GM10266 (cell line): Measurements from ENCODE around the gene OPCML.

Experiments used
- DNase-seq: peaks from one replicate; pipeline ENCODE4 v3.0.0; 2012; ENCODE audit errors: extremely low spot score
- TF ChIP-seq, protein P1 (sequence below): IDR thresholded peaks from 2 replicates; pipeline ENCODE4 v1.5.1; 2012; ENCODE audit warnings: mild to moderate bottlenecking, low read depth; ENCODE audit not compliant: control insufficient read depth, insufficient read depth; ENCODE audit errors: missing control alignments

The OPCML gene

DNA sequence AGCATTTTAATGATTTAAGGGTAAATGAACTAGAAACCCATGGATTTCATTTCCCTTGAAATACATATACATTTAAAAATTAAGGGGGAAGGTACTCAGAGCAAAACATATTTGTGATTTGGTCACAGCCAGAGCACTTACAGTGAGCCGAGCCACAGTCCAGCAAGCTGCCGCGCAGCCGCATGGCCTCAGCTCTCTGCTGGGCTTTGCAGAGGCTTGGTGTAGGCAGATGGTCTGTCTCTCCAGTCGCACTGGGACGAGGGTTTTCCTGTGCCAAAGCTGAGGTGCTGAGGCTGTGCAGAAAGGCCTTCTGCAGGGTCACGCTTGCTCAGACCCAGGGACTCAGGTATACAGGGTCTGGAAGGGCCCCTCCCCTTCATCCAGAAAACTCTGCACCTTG is 367.3 kb downstream of the OPCML start:
- TF ChIP-seq, protein P1, sequence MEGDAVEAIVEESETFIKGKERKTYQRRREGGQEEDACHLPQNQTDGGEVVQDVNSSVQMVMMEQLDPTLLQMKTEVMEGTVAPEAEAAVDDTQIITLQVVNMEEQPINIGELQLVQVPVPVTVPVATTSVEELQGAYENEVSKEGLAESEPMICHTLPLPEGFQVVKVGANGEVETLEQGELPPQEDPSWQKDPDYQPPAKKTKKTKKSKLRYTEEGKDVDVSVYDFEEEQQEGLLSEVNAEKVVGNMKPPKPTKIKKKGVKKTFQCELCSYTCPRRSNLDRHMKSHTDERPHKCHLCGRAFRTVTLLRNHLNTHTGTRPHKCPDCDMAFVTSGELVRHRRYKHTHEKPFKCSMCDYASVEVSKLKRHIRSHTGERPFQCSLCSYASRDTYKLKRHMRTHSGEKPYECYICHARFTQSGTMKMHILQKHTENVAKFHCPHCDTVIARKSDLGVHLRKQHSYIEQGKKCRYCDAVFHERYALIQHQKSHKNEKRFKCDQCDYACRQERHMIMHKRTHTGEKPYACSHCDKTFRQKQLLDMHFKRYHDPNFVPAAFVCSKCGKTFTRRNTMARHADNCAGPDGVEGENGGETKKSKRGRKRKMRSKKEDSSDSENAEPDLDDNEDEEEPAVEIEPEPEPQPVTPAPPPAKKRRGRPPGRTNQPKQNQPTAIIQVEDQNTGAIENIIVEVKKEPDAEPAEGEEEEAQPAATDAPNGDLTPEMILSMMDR, result no peak
- no peak for DNase-seq

GRCh38 chr11:133163463-133164419 is 368.6 kb downstream of the OPCML start:
- TF ChIP-seq, protein P1, result peak; percentile 63

DNA sequence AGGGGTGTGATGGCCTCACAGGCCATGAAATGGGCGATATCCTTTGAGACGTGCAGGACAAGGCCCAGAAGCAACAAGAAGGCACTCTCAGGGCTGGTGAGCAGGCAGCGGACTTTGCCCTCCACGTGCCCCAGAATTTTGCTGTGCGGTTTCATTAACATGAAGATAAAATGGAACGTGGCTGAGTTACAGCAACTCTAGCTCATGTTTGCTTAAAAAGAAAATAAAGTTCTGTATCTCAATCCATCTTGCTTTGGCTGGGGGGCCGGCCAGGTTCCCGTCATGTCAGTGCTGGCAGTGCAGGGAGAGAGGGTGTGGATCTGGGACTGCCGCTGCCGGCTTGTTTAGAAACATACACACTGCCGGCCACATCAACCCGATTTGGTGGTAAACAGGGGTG is 370.1 kb downstream of the OPCML start:
- DNase-seq, result no peak
- TF ChIP-seq, protein P1, result no peak

More at GRCh38 chr11:133163463-133164419, 368.6 kb downstream of the OPCML start:
- peak; percentile 33 for DNase-seq

DNA sequence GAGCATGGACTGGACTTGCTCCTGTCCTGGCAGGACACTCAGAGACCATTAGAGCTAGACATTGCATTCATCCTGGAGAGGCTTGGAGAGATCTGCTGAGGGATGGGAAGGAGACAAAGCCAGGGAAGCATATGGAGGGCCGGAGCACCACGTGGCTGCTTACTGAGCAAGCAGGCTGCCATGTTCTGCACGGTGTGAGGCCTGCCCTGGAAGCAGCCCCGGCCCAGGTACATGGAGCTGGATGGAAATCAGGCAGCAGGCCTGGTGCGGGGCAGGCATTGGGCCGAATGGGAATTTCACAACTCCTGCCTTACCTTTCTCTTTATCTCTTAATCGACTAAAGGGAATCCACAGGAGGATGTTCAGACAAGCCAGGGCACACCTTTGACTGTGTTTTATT is 371.5 kb downstream of the OPCML start:
- TF ChIP-seq, protein P1, result no peak
- no peak for DNase-seq

GRCh38 chr11:133156986-133157745 is 375.1 kb downstream of the OPCML start:
- TF ChIP-seq, protein P1, result no peak
- no peak for DNase-seq

DNA sequence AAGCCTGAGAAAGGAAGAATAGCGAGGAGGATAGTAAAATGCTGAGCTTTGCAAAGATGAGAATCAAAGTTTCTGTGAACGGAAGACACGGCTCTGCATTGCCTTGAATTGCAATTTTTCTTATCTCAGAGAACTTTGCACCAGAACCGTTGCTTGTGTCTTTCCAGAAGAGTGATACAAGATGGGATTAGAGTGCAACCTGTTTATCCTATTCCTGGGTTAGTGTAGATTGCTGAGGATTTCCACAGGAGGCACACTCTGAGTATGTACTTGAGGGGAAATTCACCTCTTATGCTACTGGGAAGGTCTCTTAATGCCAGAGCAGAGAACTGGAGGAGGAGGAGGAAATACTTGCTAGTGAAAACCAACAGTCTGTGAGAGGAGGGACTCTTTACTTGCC is 377.5 kb downstream of the OPCML start:
- TF ChIP-seq, protein P1, result no peak
- no peak for DNase-seq
